Central memory CD8-positive, alpha-beta T cell (primary cell): ENCODE measurements around the gene SLC50A1.
"Not testable (repeated sequence)": the region's sequence is repeated elsewhere in the genome, so short reads cannot be mapped to it uniquely, and the experiment has no call there.

ENCODE experiments used
- ATAC-seq: fragments of 150-1000 bp; cut with Tn5 transposase; replicated peaks from 2 replicates; pipeline ENCODE4 v1.10.0; 2022; ENCODE audit warnings: mild to moderate bottlenecking, moderate FRiP score, moderate number of reproducible peaks; ENCODE audit not compliant: poor library complexity, severe bottlenecking; ENCODE audit errors: extremely low read depth
- DNase-seq, 2 donors: peaks; one replicate each; pipeline ENCODE4 v3.0.0; 2021; ENCODE audit warnings: low spot score in 2 of 2
- H3K27ac Mint-ChIP-seq: one replicate; pipeline ENCODE4 v1.8.0; 2022; ENCODE audit warnings: low read depth, mild to moderate bottlenecking, moderate library complexity, mixed read lengths
- H3K27me3 Mint-ChIP-seq: one replicate; pipeline ENCODE4 v1.8.0; 2022; ENCODE audit warnings: mixed read lengths
- H3K36me3 Mint-ChIP-seq: one replicate; pipeline ENCODE4 v1.8.0; 2022; ENCODE audit warnings: mild to moderate bottlenecking, moderate library complexity, mixed read lengths; ENCODE audit not compliant: insufficient read depth
- H3K4me1 Mint-ChIP-seq: one replicate; pipeline ENCODE4 v1.8.0; 2022; ENCODE audit warnings: mixed read lengths
- H3K4me3 Mint-ChIP-seq: one replicate; pipeline ENCODE4 v1.8.0; 2022; ENCODE audit warnings: mild to moderate bottlenecking, moderate library complexity, mixed read lengths
- H3K9me3 Mint-ChIP-seq: one replicate; pipeline ENCODE4 v1.8.0; 2022; ENCODE audit warnings: mixed read lengths

The SLC50A1 gene

DNA sequence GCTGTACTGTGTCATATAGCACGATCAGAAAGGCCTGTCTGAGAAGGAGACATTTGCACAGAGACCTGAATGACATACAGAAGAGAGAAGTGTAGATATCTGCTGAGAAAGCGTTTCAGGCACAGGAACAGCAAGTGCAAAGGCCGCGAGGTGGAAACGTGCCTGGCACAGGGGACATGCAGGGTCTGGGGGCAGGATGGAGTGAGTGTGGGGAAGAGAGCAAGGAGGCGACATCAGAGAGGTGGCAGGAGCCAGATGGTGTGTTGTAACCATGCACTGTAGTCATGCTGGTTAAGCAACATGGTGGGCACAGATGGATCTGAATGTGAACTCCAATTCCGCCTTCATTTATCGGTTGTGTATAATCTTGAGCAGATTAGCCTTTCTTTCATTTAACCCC, 24.5 kb downstream of the SLC50A1 start:
- Mint-ChIP-seq H3K4me3 (no peak overlapping the region), H3K9me3 (no peaks in the 10 kb centered on the region), H3K4me1 (no peaks in the 10 kb centered on the region), H3K36me3 (no peaks in the 10 kb centered on the region), H3K27ac (no peak overlapping the region), H3K27me3 (peaks cover 2% of the 10 kb centered on the region)
- ATAC-seq (no peak), DNase-seq (no peak)

DNA sequence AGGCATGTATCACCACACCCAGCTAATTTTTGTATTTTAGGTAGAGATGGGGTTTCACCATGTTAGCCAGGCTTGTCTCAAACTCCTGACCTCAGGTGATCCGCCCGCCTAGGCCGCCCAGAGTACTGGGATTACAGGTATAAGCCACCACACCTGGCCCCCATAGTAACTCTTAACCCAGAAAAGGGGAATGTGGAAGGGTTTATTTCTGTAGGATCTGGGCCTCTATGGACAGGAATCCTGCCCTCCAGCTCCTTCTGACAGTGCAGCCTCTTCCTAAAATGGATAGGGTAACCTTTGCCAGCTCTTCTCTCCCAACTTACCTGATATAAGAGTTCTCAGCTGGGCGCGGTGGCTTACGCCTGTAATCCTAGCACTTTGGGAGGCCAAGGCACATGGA, 27.0 kb downstream of the SLC50A1 start:
- not testable (repeated sequence) for H3K9me3 Mint-ChIP-seq, ATAC-seq, H3K27ac Mint-ChIP-seq, H3K36me3 Mint-ChIP-seq, DNase-seq, H3K4me3 Mint-ChIP-seq, H3K27me3 Mint-ChIP-seq, H3K4me1 Mint-ChIP-seq

DNA sequence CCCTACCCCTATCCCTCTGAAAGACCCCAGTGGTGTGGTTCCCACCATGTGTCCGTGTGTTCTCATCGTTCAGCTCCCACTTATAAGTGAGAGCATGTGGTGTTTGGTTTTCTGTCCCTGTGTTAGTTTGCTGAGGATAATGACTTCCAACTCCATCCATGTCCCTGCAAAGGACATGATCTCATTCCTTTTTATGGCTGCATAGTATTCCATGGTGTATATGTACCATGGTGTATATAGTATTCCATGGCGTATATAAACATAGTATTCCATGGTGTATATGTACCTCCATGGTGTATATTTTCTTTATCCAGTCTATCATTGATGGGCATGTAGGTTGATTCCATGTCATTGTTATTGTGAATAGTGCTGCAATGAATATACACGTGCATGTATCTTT, 28.1 kb downstream of the SLC50A1 start:
- not testable (repeated sequence) for ATAC-seq, H3K27me3 Mint-ChIP-seq, H3K27ac Mint-ChIP-seq, H3K9me3 Mint-ChIP-seq, H3K36me3 Mint-ChIP-seq, H3K4me3 Mint-ChIP-seq, DNase-seq, H3K4me1 Mint-ChIP-seq

DNA sequence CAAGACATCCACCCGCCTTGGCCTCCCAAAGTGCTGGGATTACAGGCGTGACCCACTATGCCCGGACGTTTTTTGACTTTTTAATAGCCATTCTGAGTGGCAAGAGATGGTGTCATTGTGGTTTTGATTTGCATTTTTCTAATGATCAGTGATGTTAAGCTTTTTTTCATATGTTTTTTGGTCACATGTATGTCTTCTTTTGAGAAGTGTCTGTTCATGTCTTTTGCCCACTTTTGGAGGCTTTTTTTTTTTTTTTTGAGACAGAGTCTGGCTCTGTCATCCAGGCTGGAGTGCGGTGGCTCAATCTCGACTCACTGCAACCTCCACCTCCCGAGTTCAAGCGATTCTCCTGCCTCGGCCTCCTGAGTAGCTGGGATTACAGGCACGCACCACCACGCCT, 29.0 kb downstream of the SLC50A1 start:
- not testable (repeated sequence) for H3K27ac Mint-ChIP-seq

DNA sequence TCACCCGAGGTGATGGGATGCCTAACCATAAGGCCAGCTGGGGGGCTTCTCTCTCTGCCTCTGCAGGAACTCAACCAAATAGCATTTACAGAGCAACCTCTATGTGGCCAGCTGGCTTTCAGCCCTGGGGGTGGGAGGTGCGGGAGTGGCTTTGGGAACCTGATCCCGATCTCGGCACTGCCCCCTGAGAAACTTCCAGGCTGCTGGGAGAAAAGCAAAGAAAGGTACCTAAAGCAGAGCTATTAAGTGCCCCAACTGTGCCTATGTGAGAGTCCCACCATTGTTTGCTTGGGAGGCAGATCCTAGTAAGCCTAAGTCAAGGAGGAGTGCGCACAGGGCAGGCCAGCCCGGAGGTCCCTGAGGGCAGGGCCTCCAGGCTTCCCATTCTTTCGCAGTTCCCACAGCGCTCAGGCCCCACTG, 30.4 kb downstream of the SLC50A1 start:
- no peak overlapping the region for H3K4me3 Mint-ChIP-seq
- ATAC-seq (no peak), DNase-seq (no peak)
- no peak overlapping the region for H3K27ac Mint-ChIP-seq
- no peaks in the 10 kb centered on the region for H3K27me3 Mint-ChIP-seq
- H3K4me1 Mint-ChIP-seq, result peaks cover 9% of the 10 kb centered on the region
- no peaks in the 10 kb centered on the region for H3K9me3 Mint-ChIP-seq
- peaks cover 10% of the 10 kb centered on the region for H3K36me3 Mint-ChIP-seq

More for the DNA sequence above, 29.0 kb downstream of the SLC50A1 start:
- H3K9me3 Mint-ChIP-seq, H3K36me3 Mint-ChIP-seq, ATAC-seq, DNase-seq, H3K4me1 Mint-ChIP-seq, H3K27me3 Mint-ChIP-seq, H3K4me3 Mint-ChIP-seq: not testable (repeated sequence)

DNA sequence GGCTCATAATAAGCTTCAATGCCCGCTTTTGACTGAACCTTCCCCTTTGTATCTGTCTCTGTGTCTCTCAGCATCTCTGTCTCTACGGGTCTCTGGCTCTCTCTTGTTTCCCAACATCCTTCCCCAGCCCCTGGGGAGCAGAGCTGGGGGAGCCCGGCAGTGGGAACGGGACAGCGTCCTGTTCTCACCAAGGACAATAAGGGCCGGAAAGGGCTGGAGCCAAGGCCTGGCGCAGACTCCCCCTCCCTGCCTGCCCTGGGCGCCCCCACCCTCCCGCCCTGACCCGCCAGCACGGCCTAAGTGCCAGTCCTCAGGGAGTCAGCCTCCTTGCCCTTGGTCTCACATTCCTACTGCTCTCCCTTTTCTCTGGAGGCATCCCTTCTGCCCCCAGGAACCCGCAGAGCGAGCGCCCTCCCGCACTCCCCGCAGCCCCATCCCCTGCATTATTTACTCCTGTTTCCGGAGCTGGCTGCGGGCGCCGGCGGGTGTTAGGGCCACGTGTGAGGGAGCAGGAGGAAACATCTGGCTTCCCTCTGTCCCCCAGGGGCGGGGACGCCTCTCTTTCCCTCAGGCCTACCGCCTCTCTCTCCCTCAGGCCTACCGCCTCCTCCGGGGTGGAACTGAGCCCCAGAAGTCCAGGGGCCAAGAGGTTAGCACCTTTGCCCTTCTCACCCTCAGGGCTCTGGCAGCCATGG, 31.0 kb downstream of the SLC50A1 start:
- Mint-ChIP-seq H3K4me3 (no peak overlapping the region), H3K4me1 (peaks cover 9% of the 10 kb centered on the region), H3K9me3 (no peaks in the 10 kb centered on the region), H3K36me3 (peaks cover 16% of the 10 kb centered on the region), H3K27ac (no peak overlapping the region), H3K27me3 (no peaks in the 10 kb centered on the region)
- no peak for ATAC-seq
- DNase-seq, result no peak

DNA sequence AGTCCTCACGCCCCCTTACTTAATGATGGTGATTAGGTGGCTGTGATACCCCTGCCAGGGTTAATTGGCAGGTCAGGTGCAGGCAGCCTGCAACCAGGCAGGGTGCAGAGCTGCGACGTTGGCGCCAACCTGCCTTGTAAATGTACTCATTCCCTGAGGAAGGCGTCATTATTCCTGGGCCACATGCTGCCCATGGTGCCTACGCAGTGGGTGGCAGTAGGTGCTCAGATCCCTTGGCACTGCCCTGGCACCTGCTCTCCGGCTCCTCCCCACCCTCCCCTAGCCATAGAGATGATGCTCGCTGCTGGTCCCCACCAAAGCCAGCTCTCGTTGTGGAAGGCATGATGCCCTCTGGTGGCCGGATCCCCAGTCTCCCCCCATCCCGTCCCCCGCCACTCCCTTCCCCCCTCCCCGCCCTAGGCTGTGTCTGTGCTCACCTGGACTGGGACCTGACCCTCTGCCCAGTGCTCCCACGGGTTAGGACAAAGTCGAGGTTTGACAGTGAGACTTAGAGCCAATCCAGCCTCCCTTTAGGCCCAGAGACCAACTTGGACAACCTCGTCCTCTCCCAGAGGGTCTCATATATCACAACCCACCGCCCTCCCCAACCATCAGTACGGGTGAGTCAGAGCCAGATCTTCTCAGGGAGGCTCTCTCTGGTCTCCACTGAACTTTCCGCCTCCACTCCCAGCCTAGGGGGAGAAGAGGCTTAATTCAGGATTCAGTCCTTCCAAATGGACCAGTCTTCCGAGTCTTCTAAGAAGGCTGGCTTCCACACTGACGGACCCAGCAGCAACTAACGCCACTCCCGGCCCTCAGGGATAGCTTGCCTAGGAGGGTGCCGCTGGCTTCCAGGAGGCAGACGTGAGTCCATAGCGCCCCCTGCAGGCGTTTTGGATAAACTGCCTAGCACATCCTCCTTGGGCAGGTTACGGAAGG, 31.8 kb downstream of the SLC50A1 start:
- H3K36me3 Mint-ChIP-seq, result peaks cover 19% of the 10 kb centered on the region
- H3K4me3 Mint-ChIP-seq, result peak overlapping the region; percentile 49
- no peaks in the 10 kb centered on the region for H3K9me3 Mint-ChIP-seq
- ATAC-seq (peak; percentile 76), DNase-seq (peak; percentile 72 to 83)
- H3K27ac Mint-ChIP-seq, result no peak overlapping the region
- H3K27me3 Mint-ChIP-seq, result no peaks in the 10 kb centered on the region
- peaks cover 15% of the 10 kb centered on the region for H3K4me1 Mint-ChIP-seq

DNA sequence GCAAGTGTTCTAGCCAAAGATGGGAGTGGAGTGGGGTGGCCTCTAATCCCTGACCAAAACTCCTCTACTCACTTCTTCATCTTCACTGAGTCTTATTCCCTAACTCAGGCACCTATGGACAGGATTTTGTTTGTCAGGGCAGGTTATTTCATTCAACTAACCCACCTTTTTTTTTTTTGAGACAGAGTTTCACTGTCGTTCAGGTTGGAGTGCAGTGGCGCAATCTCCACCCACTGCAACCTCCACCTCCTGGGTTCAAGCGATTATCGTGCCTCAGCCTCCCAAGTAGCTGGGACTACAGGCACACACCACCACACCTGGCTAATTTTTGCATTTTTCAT, 32.4 kb downstream of the SLC50A1 start:
- H3K27me3 Mint-ChIP-seq, DNase-seq, ATAC-seq, H3K4me3 Mint-ChIP-seq, H3K27ac Mint-ChIP-seq, H3K9me3 Mint-ChIP-seq: not testable (repeated sequence)
- Mint-ChIP-seq H3K36me3 (peaks cover 25% of the 10 kb centered on the region), H3K4me1 (peaks cover 20% of the 10 kb centered on the region)

DNA sequence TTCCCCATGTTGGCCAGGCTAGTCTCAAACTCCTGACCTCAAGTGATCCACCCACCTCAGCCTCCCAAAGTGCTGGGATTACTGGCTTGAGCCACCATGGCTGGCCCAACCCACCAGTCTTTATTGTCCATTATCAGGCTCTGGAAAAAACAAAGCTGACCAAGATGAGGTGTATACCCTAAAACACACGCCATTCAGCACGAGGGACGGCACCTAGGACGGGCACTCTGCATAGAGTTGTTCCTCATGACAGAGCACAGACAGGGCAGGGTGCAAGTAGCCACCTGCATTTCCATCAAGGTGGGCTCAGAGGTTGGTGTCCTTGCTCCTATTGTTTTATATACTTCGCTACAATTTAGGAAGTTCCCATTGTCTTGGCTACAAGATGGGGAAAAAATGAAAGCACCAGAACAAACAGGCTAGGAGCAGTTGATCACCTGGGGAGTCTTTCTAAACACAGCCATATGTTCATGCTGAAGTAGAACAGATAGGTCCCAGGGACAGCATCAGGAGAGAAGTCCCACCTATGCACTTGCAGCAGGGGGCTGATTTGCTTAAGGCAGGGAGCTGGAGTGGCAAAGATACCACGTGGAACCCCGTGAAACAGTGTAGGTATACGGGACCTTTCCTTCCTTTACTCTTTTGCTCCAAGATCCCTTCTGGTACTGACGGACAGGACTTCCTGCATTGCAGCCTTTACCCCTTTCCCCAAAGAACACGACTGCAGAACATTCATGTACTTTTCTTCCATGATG, 33.0 kb downstream of the SLC50A1 start:
- no peaks in the 10 kb centered on the region for H3K27me3 Mint-ChIP-seq
- no peaks in the 10 kb centered on the region for H3K9me3 Mint-ChIP-seq
- H3K27ac Mint-ChIP-seq, result no peak overlapping the region
- no peak overlapping the region for H3K4me3 Mint-ChIP-seq
- peaks cover 26% of the 10 kb centered on the region for H3K4me1 Mint-ChIP-seq
- ATAC-seq (no peak), DNase-seq (no peak)
- peaks cover 30% of the 10 kb centered on the region for H3K36me3 Mint-ChIP-seq

DNA sequence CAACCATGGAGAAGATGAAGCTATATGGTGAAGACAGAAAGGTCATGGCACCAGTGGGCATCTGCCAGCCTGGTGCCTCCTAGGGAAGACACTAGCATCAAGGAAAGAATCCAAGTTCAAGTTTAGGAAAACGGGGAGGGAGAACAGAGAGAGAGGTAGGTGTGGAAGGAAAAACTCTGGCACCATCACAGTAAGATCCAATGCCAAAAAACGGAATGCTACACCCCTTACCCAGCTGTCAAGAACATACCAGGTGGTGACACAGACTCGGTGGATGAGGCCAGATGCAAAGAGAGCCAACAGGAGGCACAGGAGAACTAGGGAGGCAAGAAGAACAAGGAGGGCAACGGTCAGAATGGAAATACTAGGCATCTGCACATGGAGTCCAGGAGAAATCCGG, 33.9 kb downstream of the SLC50A1 start:
- H3K4me1 Mint-ChIP-seq, result peaks cover 35% of the 10 kb centered on the region
- no peak overlapping the region for H3K4me3 Mint-ChIP-seq
- H3K9me3 Mint-ChIP-seq, result no peaks in the 10 kb centered on the region
- no peak for DNase-seq
- peaks cover 35% of the 10 kb centered on the region for H3K36me3 Mint-ChIP-seq
- no peak for ATAC-seq
- H3K27ac Mint-ChIP-seq, result no peak overlapping the region
- H3K27me3 Mint-ChIP-seq, result no peaks in the 10 kb centered on the region

DNA sequence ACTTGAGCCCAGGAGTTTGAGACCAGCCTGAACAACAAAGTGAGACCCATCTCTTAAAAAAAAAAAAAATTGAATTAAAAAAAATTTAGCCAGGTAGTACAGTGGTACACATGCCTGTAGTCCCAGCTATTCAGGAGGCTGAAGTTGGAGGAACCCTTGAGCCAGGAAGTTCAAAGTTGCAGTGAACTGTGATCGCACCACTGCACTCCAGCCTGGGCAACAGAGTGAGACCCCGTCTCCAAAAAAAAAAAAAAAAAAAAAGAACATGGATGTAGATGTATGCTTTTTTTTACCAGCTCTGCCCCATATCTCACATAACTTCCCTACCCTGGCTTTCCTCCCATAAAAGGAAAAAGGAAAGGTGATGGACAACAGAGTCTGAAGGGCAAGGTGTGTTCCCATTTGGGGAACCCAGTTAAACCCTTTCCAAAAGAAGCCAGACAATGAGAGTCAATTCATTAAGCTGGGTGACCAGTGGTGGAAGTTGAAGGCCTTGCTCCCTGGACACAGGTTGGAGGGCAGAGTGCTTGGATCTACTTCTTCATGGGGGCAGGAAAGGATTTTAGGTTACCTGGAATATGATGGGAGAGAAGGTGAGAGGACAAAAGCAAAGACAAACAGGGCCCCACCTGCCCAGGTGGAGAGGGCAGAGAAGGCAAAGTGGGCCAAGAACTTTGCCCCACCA, 34.6 kb downstream of the SLC50A1 start:
- H3K9me3 Mint-ChIP-seq, result no peaks in the 10 kb centered on the region
- no peak for DNase-seq
- no peaks in the 10 kb centered on the region for H3K27me3 Mint-ChIP-seq
- H3K4me3 Mint-ChIP-seq, result no peak overlapping the region
- H3K4me1 Mint-ChIP-seq, result peaks cover 41% of the 10 kb centered on the region
- no peak for ATAC-seq
- no peak overlapping the region for H3K27ac Mint-ChIP-seq
- H3K36me3 Mint-ChIP-seq, result peaks cover 35% of the 10 kb centered on the region

DNA sequence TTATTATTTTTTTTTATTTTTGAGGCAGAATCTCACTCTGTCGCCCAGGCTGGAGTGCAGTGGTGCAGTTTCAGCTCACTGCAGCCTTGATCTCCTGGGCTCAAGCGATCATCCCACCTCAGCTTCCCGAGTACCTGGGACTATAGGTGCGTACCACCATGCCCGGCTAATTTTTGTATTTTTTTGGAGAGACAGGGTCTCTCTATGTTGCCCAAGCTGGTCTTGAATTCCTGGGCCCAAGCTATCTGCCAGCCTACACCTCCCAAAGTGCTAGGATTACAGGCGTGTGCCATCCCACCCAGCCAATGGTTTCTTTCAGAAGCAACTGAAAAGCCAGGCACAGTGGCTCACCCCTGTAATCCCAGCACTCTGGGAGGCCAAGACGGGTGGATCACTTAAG, 35.2 kb downstream of the SLC50A1 start:
- no peak overlapping the region for H3K27ac Mint-ChIP-seq
- H3K36me3 Mint-ChIP-seq, result peaks cover 33% of the 10 kb centered on the region
- H3K9me3 Mint-ChIP-seq, result no peaks in the 10 kb centered on the region
- H3K4me3 Mint-ChIP-seq, result peak overlapping the region; percentile 97
- ATAC-seq (no peak), DNase-seq (no peak)
- no peaks in the 10 kb centered on the region for H3K27me3 Mint-ChIP-seq
- H3K4me1 Mint-ChIP-seq, result peaks cover 41% of the 10 kb centered on the region
